Lower lobe of right lung (tissue), 2 donors: ENCODE results near the gene IL27RA. TPM values are rescaled to one million over a fixed set of nuclear protein-coding genes. Genes with fewer than 3 reads are reported as not detected.

Source experiments
- ATAC-seq, 2 donors: fragments of 200-7000 bp; cut with Tn5 transposase; one replicate each; pipeline ENCODE4 v1.9.1; 2020 to 2022; ENCODE audit warnings: mild to moderate bottlenecking in 2 of 2, moderate library complexity in 2 of 2
- DNase-seq: peaks from one replicate; pipeline ENCODE4 v3.0.0-alpha.2; 2020
- H3K27ac ChIP-seq: fragments of 200-600 bp; one replicate; pipeline ENCODE4 v1.8.0; 2022
- H3K27me3 ChIP-seq: fragments of 200-600 bp; one replicate; pipeline ENCODE4 v1.8.0; 2022; ENCODE audit warnings: low read depth
- H3K36me3 ChIP-seq: fragments of 200-600 bp; one replicate; pipeline ENCODE4 v1.8.0; 2022; ENCODE audit warnings: mild to moderate bottlenecking
- H3K4me1 ChIP-seq: fragments of 200-600 bp; one replicate; pipeline ENCODE4 v1.8.0; 2022
- H3K4me3 ChIP-seq: fragments of 200-600 bp; one replicate; pipeline ENCODE4 v1.8.0; 2022; ENCODE audit warnings: mild to moderate bottlenecking
- H3K9me3 ChIP-seq: fragments of 200-600 bp; one replicate; pipeline ENCODE4 v1.8.0; 2022
- intact Hi-C: fragments of 100-400 bp; cut with DNase I; formaldehyde crosslinking; loops from one replicate; pipeline ENCODE4 v1.11.0; 2022
- long read RNA-seq: library from polyadenylated mRNA; unstranded; transcript quantifications from one replicate; pipeline ENCODE4 v2.0.0, GENCODE V29; 2021
- total RNA-seq: library from RNA; stranded (reverse); fragmentation: NEBNext Ultra II Directional; extraction: Animal tissue kit (Norgen Biotek cat#: 25700); gene quantifications from one replicate; pipeline ENCODE4 v1.2.1, GENCODE V29; 2021
- TF ChIP-seq, protein P1 (sequence below): fragments of 200-600 bp; IDR thresholded peaks from one replicate; pipeline ENCODE4 v1.8.0; 2022; ENCODE audit warnings: antibody characterized with exemption, mild to moderate bottlenecking
- donor health status: DM: no; HTN: yes; CAD: no; lungs with severe emphysema.

IL27RA gene
- total RNA-seq, result 20.4 TPM
- long read RNA-seq, transcript IL27RA-201 (14 exons, 2,962 nt), result major isoform, 48 of 66 reads
- long read RNA-seq, partial matches to known transcripts, result 6 of 66 reads
- long read RNA-seq, other reads (novel, unspliced or antisense), result 12 of 66 reads

DNA sequence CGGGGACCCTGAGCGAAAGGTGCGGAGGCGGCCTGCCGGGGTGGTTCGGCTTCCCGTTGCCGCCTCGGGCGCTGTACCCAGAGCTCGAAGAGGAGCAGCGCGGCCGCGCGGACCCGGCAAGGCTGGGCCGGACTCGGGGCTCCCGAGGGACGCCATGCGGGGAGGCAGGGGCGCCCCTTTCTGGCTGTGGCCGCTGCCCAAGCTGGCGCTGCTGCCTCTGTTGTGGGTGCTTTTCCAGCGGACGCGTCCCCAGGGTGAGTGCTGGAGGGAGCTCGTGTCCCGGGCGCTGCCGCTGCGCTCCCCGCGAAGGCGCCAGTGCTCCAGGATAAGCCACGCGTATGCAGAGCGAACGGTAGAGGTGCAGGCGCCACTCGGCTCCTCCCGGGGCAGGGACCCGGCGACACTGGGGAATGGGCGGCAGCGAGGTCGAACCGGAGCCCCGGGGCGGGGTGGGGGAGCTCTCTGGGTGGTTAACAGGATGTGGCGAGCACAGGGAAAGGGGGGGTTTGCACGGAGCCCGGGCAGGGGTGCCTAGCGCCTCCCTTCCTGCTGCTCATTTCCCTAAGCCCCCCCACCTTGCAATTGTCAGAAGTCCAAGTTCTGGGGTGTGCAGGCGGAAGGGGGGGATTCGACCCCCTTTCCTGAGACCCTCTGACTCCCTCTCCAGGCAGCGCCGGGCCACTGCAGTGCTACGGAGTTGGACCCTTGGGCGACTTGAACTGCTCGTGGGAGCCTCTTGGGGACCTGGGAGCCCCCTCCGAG lies at the start of gene IL27RA:
Gene IL27RA, plus strand, starts transcription at position 44 of the 762 bp plus-strand sequence. Its CDS starts 111 bp downstream, at position 155.
- no peaks in the 10 kb centered on the region for H3K36me3 ChIP-seq
- H3K27ac ChIP-seq, result peak within 1 kb of the TSS; percentile 95
- ATAC-seq (peak; percentile 87 to 90), DNase-seq (peak; percentile 81)
- H3K27me3 ChIP-seq, result no peaks in the 10 kb centered on the region
- peaks cover 6% of the 10 kb centered on the region for H3K4me1 ChIP-seq
- no peaks in the 10 kb centered on the region for H3K9me3 ChIP-seq
- peak within 1 kb of the TSS; percentile 78 for H3K4me3 ChIP-seq
- TF ChIP-seq, protein P1, sequence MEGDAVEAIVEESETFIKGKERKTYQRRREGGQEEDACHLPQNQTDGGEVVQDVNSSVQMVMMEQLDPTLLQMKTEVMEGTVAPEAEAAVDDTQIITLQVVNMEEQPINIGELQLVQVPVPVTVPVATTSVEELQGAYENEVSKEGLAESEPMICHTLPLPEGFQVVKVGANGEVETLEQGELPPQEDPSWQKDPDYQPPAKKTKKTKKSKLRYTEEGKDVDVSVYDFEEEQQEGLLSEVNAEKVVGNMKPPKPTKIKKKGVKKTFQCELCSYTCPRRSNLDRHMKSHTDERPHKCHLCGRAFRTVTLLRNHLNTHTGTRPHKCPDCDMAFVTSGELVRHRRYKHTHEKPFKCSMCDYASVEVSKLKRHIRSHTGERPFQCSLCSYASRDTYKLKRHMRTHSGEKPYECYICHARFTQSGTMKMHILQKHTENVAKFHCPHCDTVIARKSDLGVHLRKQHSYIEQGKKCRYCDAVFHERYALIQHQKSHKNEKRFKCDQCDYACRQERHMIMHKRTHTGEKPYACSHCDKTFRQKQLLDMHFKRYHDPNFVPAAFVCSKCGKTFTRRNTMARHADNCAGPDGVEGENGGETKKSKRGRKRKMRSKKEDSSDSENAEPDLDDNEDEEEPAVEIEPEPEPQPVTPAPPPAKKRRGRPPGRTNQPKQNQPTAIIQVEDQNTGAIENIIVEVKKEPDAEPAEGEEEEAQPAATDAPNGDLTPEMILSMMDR, result peak; percentile 65
- intact Hi-C loops, result no loop called here

DNA sequence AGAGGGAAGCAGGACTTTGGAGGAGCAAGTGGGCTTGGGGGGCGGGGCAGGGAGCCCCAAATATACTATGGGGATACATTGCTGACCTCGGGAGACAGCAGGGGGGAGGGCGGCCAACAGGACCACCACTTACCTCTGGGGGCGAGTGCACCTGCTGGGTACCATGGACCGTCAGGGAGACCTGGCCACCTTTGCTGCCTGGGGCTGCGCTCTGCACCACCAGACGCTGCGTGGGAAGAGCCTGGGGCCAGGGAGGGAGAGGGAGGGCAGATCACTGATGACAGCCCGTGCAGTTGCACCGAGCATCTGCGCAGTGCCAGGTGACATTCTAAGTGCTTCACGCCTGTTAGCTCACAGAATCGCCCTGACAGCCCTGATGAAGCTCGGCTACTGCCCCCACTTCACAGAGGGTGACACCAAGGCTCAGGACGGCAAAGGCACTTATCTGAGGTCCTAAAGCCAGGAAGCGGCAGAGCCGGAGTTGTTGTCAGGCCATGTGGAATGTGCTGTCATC lies 49.5 kb upstream of the IL27RA start:
- ATAC-seq (no peak), DNase-seq (no peak)
- Histone ChIP-seq H3K27me3 (no peaks in the 10 kb centered on the region), H3K9me3 (no peaks in the 10 kb centered on the region), H3K27ac (no peak overlapping the region), H3K4me1 (peaks cover 42% of the 10 kb centered on the region), H3K4me3 (no peak overlapping the region), H3K36me3 (peaks cover 9% of the 10 kb centered on the region)
- TF ChIP-seq, protein P1, result no peak
- intact Hi-C loops, result no loop called here

DNA sequence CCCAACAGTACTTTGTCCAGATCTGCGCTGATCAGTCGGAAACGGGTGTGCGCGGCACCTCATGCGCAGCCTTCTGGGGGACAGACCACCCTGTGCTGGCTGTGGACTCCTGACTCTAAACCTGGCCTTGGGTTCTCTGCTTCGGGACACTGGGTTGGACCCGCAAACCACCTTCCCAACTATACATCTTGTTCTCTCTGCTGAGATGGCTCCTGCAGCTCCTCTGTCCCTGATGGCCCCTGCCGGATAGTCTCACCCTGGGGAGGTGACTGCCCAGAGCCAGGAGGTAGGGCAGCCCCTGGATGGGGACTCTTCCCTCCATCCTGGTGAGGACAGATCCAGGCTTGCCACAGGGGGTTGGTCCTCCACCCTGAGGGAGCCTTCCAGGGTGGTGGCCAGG lies 48.8 kb upstream of the IL27RA start:
- Histone ChIP-seq H3K4me3 (no peak overlapping the region), H3K36me3 (peaks cover 9% of the 10 kb centered on the region), H3K27ac (no peak overlapping the region), H3K4me1 (peaks cover 49% of the 10 kb centered on the region), H3K9me3 (no peaks in the 10 kb centered on the region), H3K27me3 (no peaks in the 10 kb centered on the region)
- no peak for ATAC-seq
- no peak for DNase-seq
- intact Hi-C loops, result no loop called here
- TF ChIP-seq, protein P1, result no peak

DNA sequence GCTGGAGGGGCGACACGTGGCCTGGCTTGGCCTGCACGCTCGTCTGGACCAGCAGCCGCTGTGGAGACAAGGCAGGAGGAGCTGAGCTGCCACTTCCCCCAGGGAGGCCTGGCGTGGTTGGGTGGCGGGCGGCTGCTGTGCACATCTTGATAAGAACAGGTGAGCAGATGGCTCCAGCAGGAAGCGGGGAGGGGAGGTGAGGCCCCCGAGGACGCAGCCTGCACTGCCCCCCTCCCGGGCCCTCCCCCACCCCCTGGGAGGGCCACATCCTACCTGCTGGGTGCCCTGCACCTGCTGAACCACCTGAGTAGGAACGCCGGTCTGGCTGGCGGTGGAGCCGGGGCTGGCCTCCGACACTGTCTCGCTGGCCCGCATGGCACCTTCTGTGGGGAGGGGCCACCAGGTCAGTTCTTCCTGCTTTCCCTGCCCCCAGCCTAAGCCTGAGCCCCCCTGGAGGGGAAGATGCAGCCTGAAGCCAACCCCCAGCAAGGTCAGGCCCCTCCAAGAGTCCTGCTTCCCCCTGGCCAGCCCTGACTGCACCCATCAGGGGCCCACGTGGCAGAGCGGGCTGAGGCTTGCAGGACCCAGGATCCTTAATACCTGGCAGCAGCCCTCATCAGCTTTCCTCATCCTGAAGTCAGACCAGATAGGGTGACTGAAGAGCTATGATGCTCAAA lies 48.2 kb upstream of the IL27RA start:
- Histone ChIP-seq H3K4me1 (peaks cover 50% of the 10 kb centered on the region), H3K9me3 (no peaks in the 10 kb centered on the region), H3K36me3 (peaks cover 9% of the 10 kb centered on the region), H3K27ac (no peak overlapping the region), H3K27me3 (no peaks in the 10 kb centered on the region), H3K4me3 (no peak overlapping the region)
- ATAC-seq, result no peak
- no peak for DNase-seq
- intact Hi-C loops, result no loop called here
- TF ChIP-seq, protein P1, result no peak

DNA sequence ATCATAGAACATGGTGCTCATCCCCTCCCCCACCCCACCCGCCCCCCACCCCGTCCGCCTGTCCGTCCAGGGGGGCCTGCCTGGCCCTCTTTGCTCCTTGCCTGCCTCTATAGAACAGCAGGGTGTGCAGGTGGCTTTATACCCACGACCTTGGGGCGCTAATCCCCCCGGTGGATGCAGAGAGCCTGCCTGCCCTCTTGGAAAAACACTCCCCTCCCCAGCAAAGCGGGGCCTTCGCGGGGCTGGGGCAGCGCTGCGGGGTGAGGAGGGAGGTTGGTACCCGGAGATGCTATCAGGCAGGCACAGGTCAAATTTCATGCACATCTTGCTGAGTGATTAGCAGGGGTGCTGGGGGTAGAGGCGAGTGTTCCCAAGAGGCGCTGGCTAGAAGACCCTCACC lies 47.4 kb upstream of the IL27RA start:
- Histone ChIP-seq H3K36me3 (peaks cover 9% of the 10 kb centered on the region), H3K9me3 (no peaks in the 10 kb centered on the region), H3K4me1 (peaks cover 46% of the 10 kb centered on the region), H3K27ac (no peak overlapping the region), H3K4me3 (no peak overlapping the region), H3K27me3 (no peaks in the 10 kb centered on the region)
- ATAC-seq (no peak), DNase-seq (no peak)
- intact Hi-C loops, result no loop called here
- TF ChIP-seq, protein P1, result no peak
